ENCODE data around the gene GSTO1.

The GSTO1 gene

DNA sequence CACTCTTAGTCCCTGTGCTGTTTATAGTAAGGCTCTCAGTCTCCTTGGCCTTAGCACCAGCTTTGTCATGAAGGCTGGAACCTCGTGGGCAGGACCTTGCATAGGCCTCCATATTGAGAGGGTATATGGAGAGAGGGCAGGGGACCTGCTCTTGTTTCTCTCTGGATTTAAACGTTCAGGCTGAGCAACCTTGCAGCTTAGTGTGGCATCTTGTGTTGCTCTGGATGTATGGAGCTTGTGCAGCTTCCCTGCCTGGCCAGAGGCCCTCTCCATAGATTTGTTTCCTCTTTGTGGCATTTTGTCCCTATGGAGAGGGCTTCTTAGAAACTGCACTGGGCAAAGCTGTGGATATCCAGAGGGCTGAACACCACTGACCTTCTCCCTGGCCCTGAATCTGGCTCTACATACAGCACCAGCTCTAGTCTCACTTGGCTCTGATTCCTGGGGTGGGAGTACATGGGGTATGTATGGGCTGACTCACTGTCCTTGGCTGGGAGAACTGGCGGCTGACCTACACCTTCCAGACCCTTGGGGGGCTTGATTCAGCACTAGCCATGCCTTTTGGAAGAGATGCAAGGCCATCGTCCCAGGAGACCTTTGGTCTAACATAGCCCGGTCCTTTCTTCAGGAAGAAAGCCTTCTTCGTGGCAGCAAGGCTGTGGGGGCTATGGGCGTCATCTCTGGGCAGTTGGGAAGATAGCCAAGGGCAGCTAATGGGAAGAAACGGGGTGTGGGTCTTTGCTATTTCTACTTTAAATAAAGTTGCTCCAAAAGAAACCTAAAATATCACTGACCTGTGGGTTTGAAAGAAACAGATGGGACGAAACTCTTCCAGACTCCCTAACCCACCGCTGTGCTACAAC, 53.1 kb downstream of the GSTO1 start:
- FAIRE-seq, result no peak

- FAIRE-seq, result no peak
These were observed 53.8 kb downstream of the GSTO1 start for GRCh38 chr10:104308439-104308903.

GRCh38 chr10:104309980-104310978, 55.6 kb downstream of the GSTO1 start:
- no peak for FAIRE-seq

GRCh38 chr10:104311184-104311720, 56.6 kb downstream of the GSTO1 start:
- no peak for FAIRE-seq

GRCh38 chr10:104314591-104315485, 60.1 kb downstream of the GSTO1 start:
- no peak for FAIRE-seq

- no peak for FAIRE-seq
These were observed 60.8 kb downstream of the GSTO1 start for GRCh38 chr10:104315486-104315921.

DNA sequence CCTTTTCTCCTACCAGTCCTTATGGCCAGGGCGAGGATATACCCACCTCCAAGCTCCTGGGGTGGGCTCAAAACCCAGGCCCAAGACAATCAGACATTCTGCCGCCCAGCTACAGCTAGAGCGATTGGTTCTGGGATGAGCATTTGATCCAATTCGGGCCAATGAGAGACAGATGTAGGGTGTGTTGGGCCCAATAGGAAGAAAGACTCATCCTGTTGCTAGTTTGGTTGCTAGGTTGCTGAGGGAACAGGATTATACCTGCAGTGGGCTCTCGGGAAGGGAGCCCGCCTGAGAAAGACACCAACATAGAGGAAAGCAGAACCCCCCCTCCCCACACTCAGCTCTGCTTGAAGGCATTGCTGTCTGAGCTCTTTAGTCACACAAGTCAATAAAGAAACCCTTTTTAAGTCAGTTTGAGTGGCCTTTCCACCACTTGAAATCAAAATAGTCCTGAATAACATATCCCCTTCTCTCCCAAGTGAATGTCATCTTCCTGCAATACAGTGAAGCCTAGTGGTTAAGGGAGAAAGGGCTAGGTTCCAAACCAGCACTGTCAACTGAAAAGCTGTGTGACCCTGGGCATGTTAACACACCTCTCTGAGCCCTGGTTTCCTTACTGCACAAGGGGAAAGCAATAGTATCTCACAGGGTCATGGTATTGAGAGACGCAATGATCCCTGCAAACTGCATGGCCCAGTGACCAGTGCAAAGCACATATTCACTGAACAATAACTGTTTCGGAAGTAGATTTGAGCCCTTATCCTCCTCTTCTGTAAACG, 61.8 kb downstream of the GSTO1 start:
- FAIRE-seq, result no peak
